HFF-Myc (cell line): Measurements from ENCODE around the gene ATP2A2.
"Not testable (repeated sequence)": the region's sequence is repeated elsewhere in the genome, so short reads cannot be mapped to it uniquely, and the experiment has no call there.

Source experiments
- DNase-seq: peaks from one replicate; pipeline ENCODE4 v3.0.0-alpha.2; 2011; ENCODE audit warnings: low read depth; ENCODE audit errors: extremely low read depth
- H3K4me3 ChIP-seq: replicated peaks from 2 replicates; pipeline ENCODE4 v1.5.1; 2011; ENCODE audit warnings: low read depth, mild to moderate bottlenecking, control low read depth, low read length
- CTCF ChIP-seq: IDR thresholded peaks from 2 replicates; pipeline ENCODE4 v1.5.1; 2012; ENCODE audit warnings: mild to moderate bottlenecking, low read depth, low read length, control low read depth; ENCODE audit errors: missing control alignments

ATP2A2 gene

GRCh38 chr12:110372056-110372425, 91.0 kb downstream of the ATP2A2 start:
- H3K4me3 ChIP-seq = no peak overlapping the region
- no peak for TF ChIP-seq CTCF
- no peak for DNase-seq

- DNase-seq = no peak
- TF ChIP-seq CTCF = no peak
- H3K4me3 ChIP-seq = no peak overlapping the region
Observed at GRCh38 chr12:110373025-110373424, 92.0 kb downstream of the ATP2A2 start.

GRCh38 chr12:110373425-110373824, 92.4 kb downstream of the ATP2A2 start:
- no peak for TF ChIP-seq CTCF
- H3K4me3 ChIP-seq = no peak overlapping the region
- DNase-seq = no peak

GRCh38 chr12:110373962-110374611, 93.0 kb downstream of the ATP2A2 start:
- no peak for DNase-seq
- TF ChIP-seq CTCF = no peak
- H3K4me3 ChIP-seq = no peak overlapping the region

- not testable (repeated sequence) for DNase-seq, H3K4me3 ChIP-seq
Observed at GRCh38 chr12:110378131-110378790, 97.2 kb downstream of the ATP2A2 start.

- TF ChIP-seq CTCF = no peak
- H3K4me3 ChIP-seq = no peak overlapping the region
- DNase-seq = no peak
Observed at GRCh38 chr12:110379197-110379596, 98.2 kb downstream of the ATP2A2 start.

- no peak for TF ChIP-seq CTCF
- H3K4me3 ChIP-seq = no peak overlapping the region
- DNase-seq = no peak
Observed at GRCh38 chr12:110379631-110380030, 98.6 kb downstream of the ATP2A2 start.
